Ectodermal cell (in vitro differentiated cells): ENCODE results near the gene LCE2D.
"Not testable (repeated sequence)": the region's sequence is repeated elsewhere in the genome, so short reads cannot be mapped to it uniquely, and the experiment has no call there.

Source experiments
- H3K27ac ChIP-seq: 2 replicates; pipeline ENCODE4 v1.7.0; 2013; ENCODE audit warnings: mild to moderate bottlenecking, low read depth, low read length; ENCODE audit not compliant: insufficient read depth, poor library complexity, severe bottlenecking
- H3K27me3 ChIP-seq: 2 replicates; pipeline ENCODE4 v1.7.0; 2013; ENCODE audit warnings: mild to moderate bottlenecking, low read length; ENCODE audit not compliant: insufficient read depth, control insufficient read depth, poor library complexity, severe bottlenecking
- H3K36me3 ChIP-seq: one replicate; pipeline ENCODE4 v1.7.0; 2013; ENCODE audit warnings: low read length; ENCODE audit not compliant: control insufficient read depth, insufficient read depth
- H3K4me1 ChIP-seq: one replicate; pipeline ENCODE4 v1.7.0; 2013; ENCODE audit warnings: low read length; ENCODE audit not compliant: control insufficient read depth, insufficient read depth
- H3K4me3 ChIP-seq: 2 replicates; pipeline ENCODE4 v1.7.0; 2013; ENCODE audit warnings: low read depth, low read length, control low read depth; ENCODE audit not compliant: insufficient read depth
- H3K9me3 ChIP-seq: 2 replicates; pipeline ENCODE4 v1.7.0; 2013; ENCODE audit warnings: mild to moderate bottlenecking, low read length, moderate library complexity; ENCODE audit not compliant: control insufficient read depth
- WGBS, 2 experiments: methylation state at CpG; one replicate each; pipeline ENCODE4 v1.1.7; 2013; ENCODE audit warnings: missing lambda C conversion rate in 2 of 2; 5-methylcytosine and 5-hydroxymethylcytosine counted together

The LCE2D gene

DNA sequence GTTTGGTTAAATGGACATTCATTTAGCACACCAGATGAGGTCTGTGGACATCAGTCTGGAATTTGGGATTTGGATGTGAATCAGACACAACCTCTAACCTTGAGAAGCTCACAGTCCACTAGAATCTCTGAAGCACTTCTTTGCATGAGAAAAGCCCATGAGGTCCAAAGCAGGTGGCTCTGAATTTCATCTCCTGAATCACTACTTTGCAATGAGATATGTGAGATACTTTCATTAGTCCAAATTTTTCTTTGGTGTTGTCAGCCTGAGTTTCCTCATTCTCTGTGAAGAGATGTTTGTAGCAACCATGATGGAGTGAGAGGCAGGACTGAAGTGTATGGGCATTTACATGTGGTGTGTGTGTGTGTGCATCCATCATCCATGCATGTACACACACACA, 16.5 kb upstream of the LCE2D start:
- Histone ChIP-seq H3K9me3 (peaks cover 10% of the 10 kb centered on the region), H3K27ac (no peak overlapping the region), H3K27me3 (no peaks in the 10 kb centered on the region), H3K36me3 (no peaks in the 10 kb centered on the region), H3K4me1 (no peaks in the 10 kb centered on the region), H3K4me3 (no peak overlapping the region)

- Histone ChIP-seq H3K27me3 (no peaks in the 10 kb centered on the region), H3K4me1 (no peaks in the 10 kb centered on the region), H3K9me3 (peaks cover 19% of the 10 kb centered on the region), H3K36me3 (no peaks in the 10 kb centered on the region), H3K27ac (no peak overlapping the region), H3K4me3 (no peak overlapping the region)
- WGBS, 2 experiments = 34 to 40% methylated on average over 10 of the region's 10 CpGs
Measured at GRCh38 chr1:152654110-152654509, 9.1 kb upstream of the LCE2D start.

DNA sequence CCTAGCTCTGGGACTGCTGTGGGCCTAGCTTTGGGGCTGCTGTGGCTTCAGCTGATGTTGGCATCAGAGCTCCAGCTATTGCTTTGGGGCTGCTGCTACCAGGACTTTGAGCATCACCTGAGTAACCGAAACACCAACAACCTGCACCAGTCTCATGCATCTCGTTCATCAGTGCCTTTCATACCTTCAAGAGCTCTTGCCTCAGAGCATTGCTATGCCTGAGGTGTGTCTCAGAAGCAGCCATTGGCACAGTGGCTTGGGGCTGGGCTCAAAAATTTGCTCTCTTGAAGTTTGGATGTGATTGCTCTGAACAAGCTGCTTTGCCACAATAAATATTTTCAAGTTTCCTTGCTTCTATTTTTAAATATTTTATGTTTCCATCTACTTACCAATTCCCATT, 6.7 kb upstream of the LCE2D start:
- H3K27me3 ChIP-seq = no peaks in the 10 kb centered on the region
- no peak overlapping the region for H3K4me3 ChIP-seq
- peaks cover 24% of the 10 kb centered on the region for H3K9me3 ChIP-seq
- no peaks in the 10 kb centered on the region for H3K36me3 ChIP-seq
- 61 to 63% methylated on average over 2 of the region's 2 CpGs for WGBS, 2 experiments
- H3K4me1 ChIP-seq = no peaks in the 10 kb centered on the region
- no peak overlapping the region for H3K27ac ChIP-seq

DNA sequence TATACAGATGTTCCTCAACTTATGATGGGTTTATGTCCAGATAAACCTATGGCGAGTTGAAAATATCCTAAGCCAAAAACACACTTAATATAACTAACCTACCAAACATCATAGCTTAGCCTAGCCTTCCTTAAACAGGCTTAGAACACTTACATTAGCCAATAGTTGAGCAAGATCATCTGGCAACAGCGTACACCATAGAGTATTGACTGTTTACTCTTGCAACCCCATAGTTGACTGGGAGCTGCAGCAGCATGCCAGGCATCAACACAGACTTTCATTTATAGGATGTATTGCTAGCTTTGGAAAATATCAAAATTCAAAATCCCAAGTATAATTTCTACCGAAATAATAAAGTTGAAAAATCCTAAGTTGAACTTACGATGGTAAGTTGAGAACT, 5.5 kb upstream of the LCE2D start:
- Histone ChIP-seq H3K4me3 (no peak overlapping the region), H3K9me3 (peaks cover 24% of the 10 kb centered on the region), H3K27me3 (no peaks in the 10 kb centered on the region), H3K27ac (no peak overlapping the region), H3K4me1 (no peaks in the 10 kb centered on the region), H3K36me3 (no peaks in the 10 kb centered on the region)
- 64 to 72% methylated on average over 2 of the region's 4 CpGs for WGBS, 2 experiments

DNA sequence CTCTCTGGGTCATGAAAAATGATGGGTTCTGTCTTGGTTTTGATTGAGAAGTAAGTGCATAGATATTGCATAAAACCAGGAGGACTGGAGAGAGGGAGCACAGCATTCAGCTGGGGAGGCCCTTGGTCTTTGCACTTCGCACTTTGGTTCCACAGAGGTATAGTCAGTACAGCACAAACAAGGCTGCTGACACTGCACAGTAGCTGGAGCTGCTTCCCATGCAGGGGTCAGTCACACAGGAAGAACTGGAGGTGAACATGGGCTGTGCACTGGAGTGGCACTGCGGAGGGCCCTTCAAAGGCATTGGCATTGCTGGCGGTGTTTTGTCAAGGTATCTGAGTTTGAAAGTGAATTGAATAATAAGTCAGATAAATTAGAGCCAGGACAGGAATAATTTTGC, 4.5 kb upstream of the LCE2D start:
- peaks cover 24% of the 10 kb centered on the region for H3K9me3 ChIP-seq
- H3K4me1 ChIP-seq = no peaks in the 10 kb centered on the region
- no peaks in the 10 kb centered on the region for H3K27me3 ChIP-seq
- no peak overlapping the region for H3K4me3 ChIP-seq
- no peaks in the 10 kb centered on the region for H3K36me3 ChIP-seq
- WGBS, 2 experiments = 77 to 78% methylated on average over 3 of the region's 3 CpGs
- H3K27ac ChIP-seq = no peak overlapping the region

GRCh38 chr1:152666171-152666570, 3.0 kb downstream of the LCE2D start:
- H3K4me3 ChIP-seq = not testable (repeated sequence)
- H3K9me3 ChIP-seq = peaks cover 12% of the 10 kb centered on the region
- WGBS, 2 experiments = 73% methylated on average over 1 of the region's 1 CpG; no CpG with 5 or more reads in 1 of the 2 experiments

DNA sequence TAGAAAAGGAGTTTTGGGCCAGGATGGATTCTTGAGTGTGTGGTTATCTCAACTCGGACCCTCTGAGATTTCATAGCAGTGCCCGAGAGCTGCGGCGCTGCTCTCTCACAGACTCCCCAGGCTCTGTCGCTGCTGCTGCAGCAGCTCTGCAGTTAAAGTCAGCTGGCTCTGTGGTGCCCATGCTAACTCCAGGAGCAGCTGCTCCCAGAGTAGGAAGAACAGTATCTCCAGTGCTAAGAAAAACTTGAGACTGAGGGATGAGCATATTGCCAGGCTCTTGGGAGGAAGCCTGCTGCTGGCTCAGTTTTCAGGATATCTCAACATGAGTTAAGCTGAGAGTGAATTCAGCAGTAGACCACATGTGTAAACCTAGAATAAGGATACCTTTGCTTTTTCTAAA, 4.5 kb downstream of the LCE2D start:
- Histone ChIP-seq H3K4me3 (no peak overlapping the region), H3K27me3 (no peaks in the 10 kb centered on the region), H3K27ac (no peak overlapping the region), H3K36me3 (no peaks in the 10 kb centered on the region), H3K4me1 (no peaks in the 10 kb centered on the region), H3K9me3 (peaks cover 9% of the 10 kb centered on the region)
- 84 to 89% methylated on average over 5 of the region's 5 CpGs for WGBS, 2 experiments

More at GRCh38 chr1:152666171-152666570, 3.0 kb downstream of the LCE2D start:
- not testable (repeated sequence) for H3K27me3 ChIP-seq, H3K4me1 ChIP-seq, H3K36me3 ChIP-seq, H3K27ac ChIP-seq

GRCh38 chr1:152673016-152673415, 9.8 kb downstream of the LCE2D start:
- H3K9me3 ChIP-seq = peaks cover 7% of the 10 kb centered on the region
- H3K4me1 ChIP-seq = no peaks in the 10 kb centered on the region
- H3K27ac ChIP-seq = no peak overlapping the region
- H3K27me3 ChIP-seq = no peaks in the 10 kb centered on the region
- H3K4me3 ChIP-seq = no peak overlapping the region
- 15 to 23% methylated on average over 2 of the region's 2 CpGs for whole genome bisulfite sequencing, 2 experiments
- no peaks in the 10 kb centered on the region for H3K36me3 ChIP-seq

GRCh38 chr1:152674983-152675382, 11.8 kb downstream of the LCE2D start, which contains the start of gene LCE2C:
TSS of gene LCE2C (plus strand) at chr1:152675279. CDS start at chr1:152676016, 737 bp downstream.
- H3K36me3 ChIP-seq, H3K27ac ChIP-seq, H3K4me1 ChIP-seq, H3K27me3 ChIP-seq, H3K4me3 ChIP-seq: not testable (repeated sequence)
- peaks cover 14% of the 10 kb centered on the region for H3K9me3 ChIP-seq
- WGBS, 2 experiments = 17 to 27% methylated on average over 1 of the region's 3 CpGs

- no peaks in the 10 kb centered on the region for H3K36me3 ChIP-seq
- H3K4me3 ChIP-seq = no peak overlapping the region
- 82 to 89% methylated on average over 6 of the region's 6 CpGs for WGBS, 2 experiments
- peaks cover 23% of the 10 kb centered on the region for H3K9me3 ChIP-seq
- H3K4me1 ChIP-seq = no peaks in the 10 kb centered on the region
- H3K27ac ChIP-seq = no peak overlapping the region
- H3K27me3 ChIP-seq = no peaks in the 10 kb centered on the region
Measured at GRCh38 chr1:152679459-152679858, 16.3 kb downstream of the LCE2D start.

- no peaks in the 10 kb centered on the region for H3K4me1 ChIP-seq
- no peaks in the 10 kb centered on the region for H3K27me3 ChIP-seq
- H3K9me3 ChIP-seq = peaks cover 21% of the 10 kb centered on the region
- no peak overlapping the region for H3K27ac ChIP-seq
- no peaks in the 10 kb centered on the region for H3K36me3 ChIP-seq
- 71 to 75% methylated on average over 1 of the region's 2 CpGs for WGBS, 2 experiments
- H3K4me3 ChIP-seq = no peak overlapping the region
Measured at GRCh38 chr1:152681616-152682015, 18.4 kb downstream of the LCE2D start.
